ENCODE measurements around the gene ZNF45.
A peak's percentile ranks its signal among the peaks of the same experiment; 100 is the strongest.
"Not testable (repeated sequence)": the region's sequence is repeated elsewhere in the genome, so short reads cannot be mapped to it uniquely, and the experiment has no call there.

Gene ZNF45

GRCh38 chr19:43934985-43935708 lies at the start of gene ZNF45:
Gene ZNF45, minus strand, starts transcription at chr19:43935282. Its CDS starts 13,097 bp downstream, at chr19:43922185.
- peak; percentile 95 for DNase-seq (ENCODE audit: low spot score)

- DNase-seq (ENCODE audit: low spot score), result peak; percentile 41
These were observed 49.6 kb upstream of the ZNF45 start for GRCh38 chr19:43984687-43985000.

DNA sequence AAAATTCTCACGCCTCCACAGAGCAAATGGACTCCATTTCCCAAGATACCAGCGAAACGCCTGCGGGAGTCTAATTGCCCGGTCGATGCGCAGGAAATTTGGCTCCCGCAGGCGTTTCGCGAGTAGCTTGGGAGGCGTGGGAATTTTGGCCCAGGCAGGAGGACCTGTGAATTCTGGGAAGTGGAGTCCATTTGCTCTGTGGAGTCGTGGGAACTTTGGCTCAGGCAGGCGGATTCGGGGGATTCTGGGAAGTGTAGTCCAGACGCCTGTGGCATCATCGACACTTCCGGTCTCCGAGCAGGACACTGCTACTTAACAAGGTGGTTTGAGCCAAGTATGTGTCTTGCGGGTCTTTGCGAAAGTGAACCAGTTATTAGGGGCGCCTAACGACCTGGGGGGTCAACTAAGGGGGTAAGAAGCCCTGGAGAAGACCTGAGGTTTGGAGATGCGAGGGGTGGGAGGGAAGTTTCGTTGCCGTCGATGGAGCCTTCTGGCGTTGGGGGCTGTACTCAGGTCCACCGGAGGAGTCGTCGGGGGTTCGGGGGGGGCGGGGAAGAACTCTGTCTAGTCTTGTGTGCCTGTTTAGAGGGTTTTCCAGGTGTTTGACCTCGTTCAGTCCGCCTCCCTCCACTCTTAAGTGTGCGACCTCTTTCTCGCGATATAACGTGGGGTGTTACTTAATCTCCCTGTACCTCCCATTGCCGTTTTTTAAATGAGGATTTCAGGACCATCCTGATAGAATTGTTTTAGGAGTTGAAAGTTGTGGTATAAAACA lies 49.0 kb upstream of the ZNF45 start, which contains the start of gene ZNF155:
Gene ZNF155, plus strand, starts transcription at position 277 of the 775 bp plus-strand sequence. CDS start 4,356 bp downstream, outside the sequence.
- peak; percentile 93 for DNase-seq (ENCODE audit: low spot score)

GRCh38 chr19:43983544-43983911 lies 48.4 kb upstream of the ZNF45 start:
- no peak for DNase-seq (ENCODE audit: low spot score)

GRCh38 chr19:43976732-43977131 lies 41.6 kb upstream of the ZNF45 start:
- DNase-seq (ENCODE audit: low spot score), result no peak

GRCh38 chr19:43966079-43966694 lies 31.1 kb upstream of the ZNF45 start:
- no peak for DNase-seq (ENCODE audit: low spot score)

GRCh38 chr19:43960411-43960810 lies 25.3 kb upstream of the ZNF45 start:
- no peak for DNase-seq (ENCODE audit: low spot score)

- DNase-seq (ENCODE audit: low spot score), result no peak
These were observed 22.8 kb upstream of the ZNF45 start for GRCh38 chr19:43957891-43958290.

DNA sequence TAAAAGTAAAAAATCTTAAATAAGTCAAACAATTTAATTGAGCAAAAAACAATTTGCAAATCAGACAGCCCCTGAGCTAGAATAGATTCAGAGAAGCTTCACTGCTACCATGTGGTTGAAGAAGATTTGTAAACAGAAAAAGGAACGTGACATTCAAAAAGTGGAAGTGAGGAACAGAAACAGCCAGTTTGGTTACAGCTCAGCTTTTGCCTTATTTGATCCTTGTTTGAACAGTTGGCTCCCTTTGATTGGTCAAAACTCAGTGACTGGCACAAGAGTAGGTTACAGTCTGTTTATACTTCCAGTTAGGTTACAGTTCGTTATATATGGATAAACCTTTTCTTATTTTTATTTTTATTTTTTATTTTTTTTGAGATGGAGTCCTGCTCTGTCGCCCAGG lies 21.7 kb upstream of the ZNF45 start:
- DNase-seq (ENCODE audit: low spot score), result no peak

- DNase-seq (ENCODE audit: low spot score), result peak; percentile 90
These were observed 16.0 kb upstream of the ZNF45 start, which contains the start of gene ZNF221 for GRCh38 chr19:43950834-43951645. Gene ZNF221, plus strand, starts transcription at chr19:43951228. Its CDS starts 11,499 bp downstream, at chr19:43962727.

- not testable (repeated sequence) for DNase-seq (ENCODE audit: low spot score)
These were observed 14.7 kb upstream of the ZNF45 start for GRCh38 chr19:43949803-43950202.

- not testable (repeated sequence) for DNase-seq (ENCODE audit: low spot score)
These were observed 12.3 kb upstream of the ZNF45 start for GRCh38 chr19:43947412-43947811.

DNA sequence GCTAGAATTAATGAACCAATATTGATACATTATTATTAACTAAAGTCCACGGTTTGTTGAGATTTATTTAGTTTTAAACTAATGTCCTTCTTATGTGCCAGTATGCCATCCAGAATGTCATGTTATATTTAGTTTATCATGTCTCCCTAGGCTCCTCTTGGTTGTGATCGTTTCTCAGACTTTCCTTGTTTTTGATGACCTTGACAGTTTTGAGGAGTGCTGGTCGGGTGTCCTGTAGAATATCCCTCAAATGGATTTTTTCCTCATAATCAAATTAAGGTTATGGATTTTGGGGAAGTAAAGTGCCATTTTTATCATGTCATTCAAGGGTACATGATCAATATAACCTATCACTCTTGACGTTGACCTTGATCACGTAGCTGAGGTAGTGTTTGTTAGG lies 6.1 kb upstream of the ZNF45 start:
- no peak for DNase-seq (ENCODE audit: low spot score)

- no peak for DNase-seq (ENCODE audit: low spot score)
These were observed 5.6 kb upstream of the ZNF45 start for GRCh38 chr19:43940719-43941118.

DNA sequence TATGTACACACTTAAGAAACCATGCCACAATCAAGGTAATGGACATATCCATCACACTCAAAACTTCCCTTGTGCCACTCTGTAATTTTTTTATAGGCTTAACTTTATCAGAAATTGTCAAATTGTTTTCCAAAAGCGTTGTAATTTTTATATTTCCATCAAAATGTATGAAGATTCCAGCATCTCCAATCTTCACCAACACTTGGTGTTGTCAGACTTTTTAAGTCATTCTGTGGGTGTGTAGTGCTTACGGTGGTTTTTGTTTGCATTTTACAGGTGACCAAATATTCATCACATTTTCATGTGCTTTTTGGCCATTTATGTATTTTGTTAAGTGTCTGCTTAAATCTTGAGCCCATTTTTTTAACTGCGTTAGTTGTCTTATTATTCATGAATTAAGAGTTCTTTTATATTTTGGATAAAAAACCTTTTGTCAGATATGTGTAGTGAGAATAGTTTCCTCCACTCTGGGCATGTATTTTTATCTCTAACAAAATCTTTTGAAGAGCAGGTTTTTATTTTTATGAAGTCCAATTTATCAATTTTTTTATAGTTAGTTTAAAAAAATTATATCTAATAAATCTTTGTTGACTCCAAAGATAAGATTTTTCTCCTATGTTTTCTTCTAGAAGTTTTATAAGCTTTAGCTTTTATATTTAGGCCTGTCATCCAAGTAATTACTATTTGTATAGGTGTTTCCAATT lies 4.6 kb upstream of the ZNF45 start:
- no peak for DNase-seq (ENCODE audit: low spot score)

DNA sequence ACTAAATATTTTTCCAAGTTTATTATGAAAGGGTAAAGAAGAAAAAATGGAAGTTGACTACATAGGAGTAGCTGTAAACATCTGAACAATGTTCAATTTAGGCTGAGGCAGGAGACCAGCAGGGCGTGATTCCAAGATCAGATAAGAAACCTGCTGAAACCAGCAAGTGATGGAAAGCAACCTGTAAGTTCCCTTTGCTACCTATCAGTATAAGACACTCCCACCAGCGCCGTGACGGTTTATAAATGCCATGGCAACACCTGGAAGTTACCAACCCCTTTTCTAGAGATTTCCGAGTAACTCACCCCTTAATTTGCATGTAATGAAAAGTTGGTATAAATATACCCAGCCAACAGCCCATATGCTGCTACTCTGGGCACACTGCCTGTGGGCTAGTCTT lies 1.1 kb upstream of the ZNF45 start:
- no peak for DNase-seq (ENCODE audit: low spot score)

DNA sequence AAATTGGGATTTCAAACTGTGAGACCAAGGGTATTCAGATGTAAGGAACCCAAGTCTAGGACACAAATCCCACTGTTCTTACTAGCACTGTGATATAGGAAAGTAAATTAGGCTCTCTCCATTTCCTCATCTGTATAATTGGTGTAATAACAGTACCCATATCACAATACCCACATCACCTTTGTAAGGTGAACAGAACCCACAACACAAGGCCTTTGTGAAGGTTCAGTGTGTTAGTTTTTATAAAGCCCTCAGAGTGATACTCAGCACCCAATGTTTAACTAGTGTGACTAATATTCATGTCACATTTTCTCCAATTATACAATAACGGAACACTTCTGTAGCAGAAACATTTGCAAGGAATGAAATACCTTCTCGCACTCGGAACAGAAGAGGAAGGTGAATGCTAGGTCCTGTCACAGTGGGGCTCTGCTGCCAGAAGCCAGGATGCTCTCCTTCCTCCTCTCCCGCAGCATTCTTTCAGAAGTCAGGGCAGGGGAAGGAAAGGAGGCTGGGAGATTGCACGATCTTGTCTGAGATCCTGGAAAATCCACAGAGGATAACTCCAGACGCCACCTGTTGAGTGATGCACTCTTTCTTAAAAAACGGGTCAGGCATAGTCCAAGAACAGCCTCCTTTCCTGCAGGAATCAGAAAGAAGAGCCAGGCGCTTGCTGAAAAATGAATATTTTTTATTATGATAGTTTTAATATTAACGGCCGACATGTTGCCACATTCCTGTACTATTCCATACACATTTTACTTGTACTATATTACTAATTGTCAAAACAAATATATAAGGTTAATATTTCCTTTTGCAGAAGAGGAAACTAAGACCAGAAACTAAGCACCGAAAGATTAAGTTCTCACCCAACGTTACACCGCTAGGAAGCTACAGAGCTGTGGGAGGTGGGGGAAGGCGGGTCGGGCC lies 762 bp downstream of the ZNF45 start:
- peak; percentile 37 for DNase-seq (ENCODE audit: low spot score)

- DNase-seq (ENCODE audit: low spot score), result no peak
These were observed 6.3 kb downstream of the ZNF45 start for GRCh38 chr19:43928820-43929219.

DNA sequence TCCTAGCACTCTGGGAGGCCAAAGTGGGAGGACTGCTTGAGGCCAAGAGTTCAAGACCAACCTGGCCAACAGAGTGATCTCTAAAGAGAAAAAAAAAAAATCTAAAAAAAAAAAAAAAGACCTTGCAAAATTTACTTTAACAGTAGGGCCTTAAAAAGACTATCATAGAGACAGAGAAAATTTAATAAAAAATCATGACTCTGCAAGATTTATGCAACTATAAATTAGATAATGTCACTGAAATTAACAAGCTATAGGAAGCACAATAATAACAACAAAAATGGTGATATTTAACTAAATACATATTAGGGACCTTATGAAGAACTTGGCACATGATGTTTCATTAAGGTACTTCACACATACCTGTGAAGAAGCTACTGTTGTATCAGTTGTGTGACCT lies 11.2 kb downstream of the ZNF45 start:
- DNase-seq (ENCODE audit: low spot score), result no peak

DNA sequence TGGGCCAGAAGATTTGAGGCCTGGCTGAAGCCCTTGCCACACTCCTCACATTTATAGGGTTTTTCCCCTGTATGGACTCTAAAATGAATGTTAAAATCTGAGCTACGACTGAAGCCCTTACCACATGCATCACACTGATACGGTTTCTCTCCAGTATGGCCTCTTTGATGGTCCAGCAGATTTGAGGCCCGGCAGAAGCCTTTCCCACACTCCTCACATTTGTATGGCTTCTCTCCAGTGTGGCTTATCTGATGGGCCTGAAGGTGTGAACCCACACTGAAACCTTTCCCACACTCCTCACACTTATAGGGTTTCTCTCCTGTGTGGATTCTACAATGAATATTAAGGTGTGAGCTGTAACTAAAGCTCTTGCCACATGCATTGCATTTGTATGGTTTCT lies 21.0 kb downstream of the ZNF45 start:
- no peak for DNase-seq (ENCODE audit: low spot score)

All from D341Med (cell line).